KOPT-K1 (cell line): ENCODE results near the gene TSPEAR.

ENCODE experiments used
- H3K27ac ChIP-seq: fragments of 200-600 bp; sonication (generic); 2 replicates; pipeline ENCODE4 v1.5.1; 2016; ENCODE audit warnings: antibody characterized with exemption, mild to moderate bottlenecking, low read depth, low read length; ENCODE audit not compliant: poor library complexity, severe bottlenecking
- H3K36me3 ChIP-seq: fragments of 200-600 bp; sonication (generic); 2 replicates; pipeline ENCODE4 v1.5.1; 2017; ENCODE audit warnings: antibody characterized with exemption, mild to moderate bottlenecking, low read length, moderate library complexity; ENCODE audit not compliant: insufficient read depth
- H3K9me3 ChIP-seq: fragments of 200-600 bp; sonication (generic); 2 replicates; pipeline ENCODE4 v1.5.1; 2017; ENCODE audit warnings: antibody characterized with exemption, low read length, mild to moderate bottlenecking; ENCODE audit not compliant: insufficient read depth, poor library complexity, severe bottlenecking

TSPEAR gene

GRCh38 chr21:44711327-44712202 lies at the start of gene TSPEAR:
TSPEAR (minus strand) TSS chr21:44711572; CDS start chr21:44711514, 58 bp downstream.
- peaks cover 3% of the 10 kb centered on the region for H3K9me3 ChIP-seq
- no peaks in the 10 kb centered on the region for H3K36me3 ChIP-seq
- H3K27ac ChIP-seq = no peak within 1 kb of the TSS

- no peaks in the 10 kb centered on the region for H3K36me3 ChIP-seq
- no peaks in the 10 kb centered on the region for H3K9me3 ChIP-seq
- H3K27ac ChIP-seq = no peak overlapping the region
These were observed 49.0 kb upstream of the TSPEAR start for GRCh38 chr21:44760376-44760775.

- Histone ChIP-seq H3K36me3 (no peaks in the 10 kb centered on the region), H3K9me3 (no peaks in the 10 kb centered on the region), H3K27ac (no peak overlapping the region)
These were observed 48.4 kb upstream of the TSPEAR start for GRCh38 chr21:44759628-44760285.

- Histone ChIP-seq H3K27ac (no peak overlapping the region), H3K36me3 (no peaks in the 10 kb centered on the region), H3K9me3 (no peaks in the 10 kb centered on the region)
These were observed 47.6 kb upstream of the TSPEAR start for GRCh38 chr21:44758781-44759627.

- Histone ChIP-seq H3K9me3 (no peaks in the 10 kb centered on the region), H3K27ac (no peak overlapping the region), H3K36me3 (no peaks in the 10 kb centered on the region)
These were observed 46.8 kb upstream of the TSPEAR start for GRCh38 chr21:44758141-44758561.

GRCh38 chr21:44757731-44758130 lies 46.4 kb upstream of the TSPEAR start:
- H3K27ac ChIP-seq = no peak overlapping the region
- H3K36me3 ChIP-seq = no peaks in the 10 kb centered on the region
- H3K9me3 ChIP-seq = no peaks in the 10 kb centered on the region

- Histone ChIP-seq H3K36me3 (no peaks in the 10 kb centered on the region), H3K27ac (no peak overlapping the region), H3K9me3 (no peaks in the 10 kb centered on the region)
These were observed 45.2 kb upstream of the TSPEAR start for GRCh38 chr21:44756423-44757185.

- Histone ChIP-seq H3K27ac (no peak overlapping the region), H3K36me3 (no peaks in the 10 kb centered on the region), H3K9me3 (no peaks in the 10 kb centered on the region)
These were observed 43.9 kb upstream of the TSPEAR start for GRCh38 chr21:44755227-44755626.

- Histone ChIP-seq H3K9me3 (no peaks in the 10 kb centered on the region), H3K36me3 (no peaks in the 10 kb centered on the region), H3K27ac (no peak overlapping the region)
These were observed 42.0 kb upstream of the TSPEAR start for GRCh38 chr21:44753357-44753756.

GRCh38 chr21:44752671-44753235 lies 41.4 kb upstream of the TSPEAR start:
- no peak overlapping the region for H3K27ac ChIP-seq

GRCh38 chr21:44751799-44752636 lies 40.6 kb upstream of the TSPEAR start:
- Histone ChIP-seq H3K9me3 (no peaks in the 10 kb centered on the region), H3K27ac (no peak overlapping the region), H3K36me3 (no peaks in the 10 kb centered on the region)

More at GRCh38 chr21:44752671-44753235, 41.4 kb upstream of the TSPEAR start:
- Histone ChIP-seq H3K9me3 (no peaks in the 10 kb centered on the region), H3K36me3 (no peaks in the 10 kb centered on the region)

GRCh38 chr21:44751186-44751798 lies 39.9 kb upstream of the TSPEAR start:
- Histone ChIP-seq H3K27ac (no peak overlapping the region), H3K36me3 (no peaks in the 10 kb centered on the region), H3K9me3 (no peaks in the 10 kb centered on the region)

GRCh38 chr21:44750675-44751025 lies 39.3 kb upstream of the TSPEAR start:
- Histone ChIP-seq H3K36me3 (no peaks in the 10 kb centered on the region), H3K27ac (no peak overlapping the region), H3K9me3 (no peaks in the 10 kb centered on the region)
